HEK293 (cell line): ENCODE results near the gene CDIPT.

Experiments used
- CTCF ChIP-seq: fragments of 450-650 bp; formaldehyde crosslinking; IDR thresholded peaks from 2 replicates; pipeline ENCODE4 v1.5.1; 2016; ENCODE audit warnings: missing biosample characterization, missing genetic modification characterization
- KLF10 ChIP-seq: fragments of 450-650 bp; IDR thresholded peaks from 2 replicates; pipeline ENCODE4 v1.5.1; 2018; ENCODE audit warnings: missing biosample characterization, mild to moderate bottlenecking, missing genetic modification characterization
- REST ChIP-seq: fragments of 450-650 bp; formaldehyde crosslinking; IDR thresholded peaks from 2 replicates; pipeline ENCODE4 v1.5.1; 2016; ENCODE audit warnings: missing biosample characterization, missing genetic modification characterization
- SCRT2 ChIP-seq: fragments of 450-650 bp; formaldehyde crosslinking; IDR thresholded peaks from 2 replicates; pipeline ENCODE4 v1.5.1; 2016; ENCODE audit warnings: missing biosample characterization, missing genetic modification characterization
- SETDB1 ChIP-seq: IDR thresholded peaks from one replicate; pipeline ENCODE4 v1.6.1; 2017; ENCODE audit warnings: mild to moderate bottlenecking, low read length, moderate library complexity, mixed read lengths; ENCODE audit not compliant: insufficient read length
- ZBTB49 ChIP-seq: fragments of 450-650 bp; formaldehyde crosslinking; IDR thresholded peaks from 2 replicates; pipeline ENCODE4 v1.5.1; 2016; ENCODE audit warnings: missing biosample characterization, missing genetic modification characterization, low read depth
- ZNF274 ChIP-seq, 2 experiments: fragments of 200-500 bp in 1 of 2; fragments of 450-650 bp in 1 of 2; sonication (Bioruptor generic) in 1 of 2; formaldehyde crosslinking in 1 of 2; IDR thresholded peaks; 2 replicates each; pipeline versions ENCODE4 v1.5.1 to v1.6.1; 2014 to 2016; ENCODE audit warnings: borderline replicate concordance in 1 of 2, inconsistent platforms in 1 of 2, low read length in 1 of 2, missing biosample characterization in 1 of 2, missing genetic modification characterization in 1 of 2
- ZNF324 ChIP-seq: fragments of 450-650 bp; formaldehyde crosslinking; IDR thresholded peaks from 2 replicates; pipeline ENCODE4 v1.5.1; 2016; ENCODE audit warnings: missing biosample characterization, missing genetic modification characterization
- ZNF501 ChIP-seq: fragments of 450-650 bp; formaldehyde crosslinking; IDR thresholded peaks from 2 replicates; pipeline ENCODE4 v1.5.1; 2016; ENCODE audit warnings: missing biosample characterization, missing genetic modification characterization
- ZNF585B ChIP-seq: fragments of 450-650 bp; formaldehyde crosslinking; IDR thresholded peaks from 2 replicates; pipeline ENCODE4 v1.5.1; 2016; ENCODE audit warnings: missing biosample characterization, missing genetic modification characterization
- ZNF704 ChIP-seq: fragments of 450-650 bp; formaldehyde crosslinking; IDR thresholded peaks from 2 replicates; pipeline ENCODE4 v1.5.1; 2016; ENCODE audit warnings: missing biosample characterization, missing genetic modification characterization

GRCh38 chr16:29834079-29834478 is 28.9 kb downstream of the CDIPT start:
- TF ChIP-seq ZBTB49 (tag by site-specific recombination): no peak
- no peak for TF ChIP-seq ZNF324 (tag by site-specific recombination)
- TF ChIP-seq SCRT2 (tag by site-specific recombination): no peak
- no peak for TF ChIP-seq CTCF (tag by site-specific recombination)
- no peak for TF ChIP-seq KLF10 (tag by site-specific recombination)
- no peak for TF ChIP-seq REST (tag by site-specific recombination)
- TF ChIP-seq ZNF704 (tag by site-specific recombination): no peak
- TF ChIP-seq SETDB1: no peak
- no peak for TF ChIP-seq ZNF501 (tag by site-specific recombination)
- TF ChIP-seq ZNF585B (tag by site-specific recombination): no peak
- no peak for TF ChIP-seq ZNF274 (IDR thresholded peaks at IDR 0.05; ENCODE audit: low read length)
- no peak for TF ChIP-seq ZNF274 (tag by site-specific recombination; IDR thresholded peaks at IDR 0.05; ENCODE audit: borderline replicate concordance)
